ENCODE results near the gene ZRANB1. TPM values are rescaled to one million over a fixed set of nuclear protein-coding genes. Genes with fewer than 3 reads are reported as not detected.

ZRANB1 gene
- total and polyA plus RNA-seq, 2 of the 13 experiments (the other 11 are each of a cell fraction or from before 2014, with no cell fraction given), result 10.3 to 19.6 TPM

- TF ChIP-seq ZBTB40 (IDR thresholded peaks at IDR 0.05) (no peak), ZBTB40 (CRISPR knock-in tag; IDR thresholded peaks at IDR 0.05) (no peak), ZFP82 (CRISPR knock-in tag; IDR thresholded peaks at IDR 0.05; ENCODE audit: borderline replicate concordance) (no peak), MLXIP (CRISPR knock-in tag; IDR thresholded peaks at IDR 0.05; ENCODE audit: borderline replicate concordance) (no peak), SPEN (CRISPR knock-in tag; IDR thresholded peaks at IDR 0.05; ENCODE audit: low read depth) (no peak), ZSCAN9 (CRISPR knock-in tag; IDR thresholded peaks at IDR 0.05; ENCODE audit: borderline replicate concordance) (no peak), WIZ (CRISPR knock-in tag; IDR thresholded peaks at IDR 0.05) (no peak), FOSL1 (CRISPR knock-in tag; IDR thresholded peaks at IDR 0.05; ENCODE audit: borderline replicate concordance) (no peak), MATR3 (CRISPR knock-in tag; IDR thresholded peaks at IDR 0.05) (no peak), TBL1XR1 (IDR thresholded peaks at IDR 0.05; ENCODE audit: borderline replicate concordance, low read length, partially characterized antibody) (no peak), ZBTB26 (CRISPR knock-in tag; IDR thresholded peaks at IDR 0.05; ENCODE audit: borderline replicate concordance) (no peak), TRIM22 (IDR thresholded peaks at IDR 0.05) (no peak), ZFP41 (CRISPR knock-in tag; IDR thresholded peaks at IDR 0.05; ENCODE audit: borderline replicate concordance) (no peak), PCBP1 (IDR thresholded peaks at IDR 0.05; ENCODE audit: borderline replicate concordance, low read depth, low read length) (no peak)
Measured at GRCh38 chr10:124917428-124918190, 24.3 kb upstream of the ZRANB1 start (continued).

Data from HepG2 (cell line).